AG09319 (cell line): ENCODE measurements around the gene MCM6.
"Not testable (repeated sequence)": the region's sequence is repeated elsewhere in the genome, so short reads cannot be mapped to it uniquely, and the experiment has no call there.

Source experiments
- DNase-seq: peaks from one replicate; pipeline ENCODE4 v3.0.0-alpha.2; 2010; ENCODE audit warnings: low read depth; ENCODE audit errors: extremely low read depth
- TF ChIP-seq, protein P1 (sequence below): IDR thresholded peaks from 2 replicates; pipeline ENCODE4 v1.5.1; 2011; ENCODE audit warnings: low read depth, mild to moderate bottlenecking, inconsistent platforms, low read length, moderate library complexity

The MCM6 gene

DNA sequence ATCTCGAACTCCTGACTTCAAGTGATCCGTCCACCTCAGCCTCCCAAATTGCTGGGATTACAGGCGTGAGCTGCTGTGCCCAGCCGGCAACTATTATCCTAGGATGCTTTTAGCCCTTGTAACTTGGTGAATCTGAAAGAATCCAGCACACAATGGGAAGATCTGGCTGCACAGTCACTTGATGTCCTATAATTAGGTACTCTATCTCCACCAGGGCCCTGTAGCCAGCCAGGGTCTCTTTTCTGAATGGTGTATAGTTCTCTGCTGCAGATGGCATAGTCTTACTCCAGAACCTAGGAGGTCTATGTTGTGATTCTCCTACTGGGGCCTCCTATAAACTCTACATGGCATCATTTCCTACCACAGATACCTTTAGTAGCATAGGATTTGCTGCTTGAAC is 13.9 kb upstream of the MCM6 start:
- TF ChIP-seq, protein P1, sequence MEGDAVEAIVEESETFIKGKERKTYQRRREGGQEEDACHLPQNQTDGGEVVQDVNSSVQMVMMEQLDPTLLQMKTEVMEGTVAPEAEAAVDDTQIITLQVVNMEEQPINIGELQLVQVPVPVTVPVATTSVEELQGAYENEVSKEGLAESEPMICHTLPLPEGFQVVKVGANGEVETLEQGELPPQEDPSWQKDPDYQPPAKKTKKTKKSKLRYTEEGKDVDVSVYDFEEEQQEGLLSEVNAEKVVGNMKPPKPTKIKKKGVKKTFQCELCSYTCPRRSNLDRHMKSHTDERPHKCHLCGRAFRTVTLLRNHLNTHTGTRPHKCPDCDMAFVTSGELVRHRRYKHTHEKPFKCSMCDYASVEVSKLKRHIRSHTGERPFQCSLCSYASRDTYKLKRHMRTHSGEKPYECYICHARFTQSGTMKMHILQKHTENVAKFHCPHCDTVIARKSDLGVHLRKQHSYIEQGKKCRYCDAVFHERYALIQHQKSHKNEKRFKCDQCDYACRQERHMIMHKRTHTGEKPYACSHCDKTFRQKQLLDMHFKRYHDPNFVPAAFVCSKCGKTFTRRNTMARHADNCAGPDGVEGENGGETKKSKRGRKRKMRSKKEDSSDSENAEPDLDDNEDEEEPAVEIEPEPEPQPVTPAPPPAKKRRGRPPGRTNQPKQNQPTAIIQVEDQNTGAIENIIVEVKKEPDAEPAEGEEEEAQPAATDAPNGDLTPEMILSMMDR, result no peak
- DNase-seq, result no peak

DNA sequence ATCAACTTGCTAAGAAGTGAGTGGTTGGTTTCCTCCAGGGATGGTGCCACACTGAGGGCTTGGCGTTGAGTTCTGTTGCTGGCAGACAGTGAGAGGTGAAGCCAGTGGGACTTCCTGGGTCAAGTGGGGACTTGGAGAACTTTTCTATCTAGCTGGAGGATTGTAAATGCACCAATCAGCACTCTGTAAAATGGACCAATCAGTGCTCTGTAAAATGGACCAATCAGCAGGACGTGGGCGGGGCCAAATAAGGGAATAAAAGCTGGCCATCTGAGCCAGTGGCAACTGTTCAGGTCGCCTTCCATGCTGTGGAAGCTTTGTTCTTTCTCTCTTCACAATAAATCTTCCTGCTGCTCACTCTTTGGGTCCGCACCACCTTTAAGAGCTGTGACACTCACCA is 12.3 kb upstream of the MCM6 start:
- not testable (repeated sequence) for DNase-seq

DNA sequence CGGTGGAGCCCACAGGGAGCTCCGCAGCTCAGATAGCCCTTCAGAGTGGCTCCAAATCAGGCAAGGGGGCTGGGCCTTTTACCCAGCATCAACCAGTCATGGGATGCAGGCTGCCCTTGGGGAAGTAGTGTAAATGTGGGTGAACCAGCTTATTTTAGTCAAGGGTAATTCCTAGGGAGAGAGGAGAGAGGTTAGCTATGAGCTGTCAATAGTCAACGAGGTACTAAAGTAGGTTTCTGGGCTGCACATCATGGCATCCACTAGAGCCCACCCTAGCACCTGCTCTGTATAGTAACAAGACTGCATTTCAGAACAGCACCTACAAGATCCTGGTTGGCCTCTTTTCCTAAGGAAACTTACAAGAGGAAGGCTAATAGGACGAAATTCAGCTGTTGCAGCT is 9.5 kb upstream of the MCM6 start:
- TF ChIP-seq, protein P1, result no peak
- no peak for DNase-seq

DNA sequence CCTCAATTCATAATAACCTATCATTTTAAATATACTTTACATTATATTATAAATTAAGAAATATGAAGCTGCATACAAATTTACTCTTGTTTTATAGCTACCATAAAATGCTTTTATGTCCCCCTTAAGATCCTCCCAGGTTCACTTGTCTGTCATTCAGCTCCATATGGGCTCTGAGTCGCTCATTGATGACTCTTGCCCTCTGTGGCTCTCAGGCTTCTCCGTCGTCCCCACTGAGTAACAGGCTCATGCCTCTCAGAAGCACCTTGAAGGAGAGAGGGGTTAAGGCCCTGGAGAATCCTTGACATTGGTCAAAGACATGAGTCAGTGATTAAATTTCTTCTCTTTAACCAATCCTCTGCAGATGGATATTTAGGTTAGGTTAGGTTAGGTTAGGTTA is 6.2 kb upstream of the MCM6 start:
- DNase-seq, result no peak

DNA sequence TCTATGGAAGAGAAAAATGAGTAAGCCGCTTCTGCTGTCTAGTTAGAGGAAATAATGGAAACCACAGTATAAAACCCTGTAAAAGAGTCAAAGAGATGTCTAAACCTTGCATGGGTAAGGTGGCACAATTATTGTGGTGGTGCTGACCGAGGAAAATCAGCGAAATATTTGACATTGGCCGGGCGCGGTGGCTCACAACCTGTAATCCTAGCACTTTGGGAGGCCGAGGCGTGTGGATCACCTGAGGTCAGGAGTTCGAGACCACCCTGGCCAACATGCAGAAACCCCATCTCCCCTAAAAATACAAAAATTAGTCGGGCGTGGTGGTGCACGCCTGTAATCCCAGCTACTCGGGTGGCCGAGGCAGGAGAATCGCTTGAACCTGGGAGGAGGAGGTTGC is 527 bp upstream of the MCM6 start:
- DNase-seq, result not testable (repeated sequence)

More for the DNA sequence above, 6.2 kb upstream of the MCM6 start:
- TF ChIP-seq, protein P1, result no peak

DNA sequence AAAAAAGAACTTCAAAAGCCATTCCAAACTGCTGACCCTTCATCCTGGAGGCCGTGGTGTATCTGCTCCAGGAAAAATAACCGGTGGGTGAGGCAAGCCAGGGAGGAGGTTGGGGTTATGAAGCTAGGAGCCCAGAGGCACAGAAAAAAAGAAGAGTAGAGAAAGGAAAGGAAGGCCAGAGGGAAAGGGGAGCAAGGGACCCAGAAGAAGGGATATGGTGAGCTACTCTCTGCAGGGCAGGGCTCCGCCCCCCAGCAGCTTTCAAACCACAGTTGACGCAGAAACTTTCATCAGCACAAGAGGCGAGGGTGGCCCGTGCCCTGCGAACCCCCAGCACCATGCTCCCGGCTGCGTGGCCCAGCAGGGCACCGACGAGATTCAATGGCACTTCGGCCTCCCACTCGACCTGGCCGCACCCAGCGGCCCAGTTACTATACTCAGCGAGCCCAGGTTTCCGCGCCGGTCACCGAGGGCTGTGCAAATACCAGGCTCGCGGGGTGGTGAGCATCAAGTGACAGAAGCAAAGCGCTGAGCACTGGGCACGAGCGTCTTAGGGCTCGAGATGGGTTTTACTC is 665 bp downstream of the MCM6 start:
- peak; percentile 12 for DNase-seq
- TF ChIP-seq, protein P1, result no peak

DNA sequence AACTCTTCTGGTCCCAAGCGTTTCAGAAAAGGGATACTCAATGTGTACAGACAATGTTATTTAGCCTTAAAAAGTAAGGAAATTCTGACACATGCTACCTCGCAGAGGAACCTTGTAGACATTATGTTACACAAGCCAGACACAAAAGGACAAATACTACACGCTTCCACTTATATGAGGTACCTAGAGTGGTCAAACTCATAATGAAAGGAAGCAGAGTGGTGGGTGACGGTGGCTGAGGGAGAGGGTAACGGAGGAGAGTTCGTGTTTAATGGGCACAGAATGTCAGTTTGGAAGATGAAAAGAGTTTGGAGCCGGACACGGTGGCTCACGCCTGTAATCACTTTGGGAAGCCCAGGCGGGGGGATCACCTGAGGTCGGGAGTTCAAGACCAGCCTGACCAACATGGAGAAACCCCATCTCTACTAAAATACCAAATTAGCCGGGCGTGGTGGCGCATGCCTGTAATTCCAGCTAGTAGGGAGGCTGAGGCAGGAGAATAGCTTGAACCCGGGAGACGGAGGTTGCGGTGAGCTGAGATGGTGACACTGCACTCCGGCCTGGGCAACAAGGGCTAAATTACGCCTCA is 1.4 kb downstream of the MCM6 start:
- DNase-seq, result no peak

DNA sequence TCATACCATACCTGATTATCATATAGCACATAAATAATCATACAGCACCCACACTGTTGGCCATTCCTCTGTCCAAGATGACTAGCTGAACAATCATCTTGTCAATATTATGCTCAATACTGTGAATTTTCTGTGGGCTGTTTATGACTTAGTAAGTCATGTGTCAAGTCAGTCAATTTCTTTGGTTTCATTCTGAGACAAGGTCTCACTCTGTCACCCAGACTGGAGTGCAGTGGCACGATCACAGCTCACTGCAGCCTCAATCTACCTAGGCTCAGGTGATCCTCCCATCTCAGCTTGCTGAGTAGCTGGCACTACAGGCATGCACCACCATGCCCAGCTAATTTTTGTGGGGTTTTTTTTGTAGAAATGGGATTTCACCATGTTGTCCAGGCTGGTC is 5.7 kb downstream of the MCM6 start:
- no peak for DNase-seq
- TF ChIP-seq, protein P1, result no peak

More for the DNA sequence above, 1.4 kb downstream of the MCM6 start:
- TF ChIP-seq, protein P1, result no peak
